ENCODE data around the gene FAM13A.

FAM13A gene

DNA sequence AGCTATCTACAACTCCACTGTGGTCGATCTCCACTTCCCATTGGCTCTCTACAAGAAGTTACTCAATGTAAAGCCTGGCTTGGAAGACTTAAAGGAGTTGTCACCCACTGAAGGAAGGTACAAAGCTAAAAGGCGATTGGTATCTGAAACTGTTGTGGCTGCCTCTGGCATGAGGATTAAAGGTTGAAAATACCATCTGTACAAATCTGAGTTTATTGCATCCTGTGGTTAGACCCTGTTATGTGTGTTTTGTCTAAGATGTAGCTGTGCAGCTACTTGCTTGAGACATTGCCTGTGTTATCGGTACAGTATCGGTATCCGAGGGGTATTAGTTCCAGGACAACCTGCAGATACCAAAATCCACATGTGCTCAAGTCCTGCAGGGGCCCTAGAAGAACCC, 375.8 kb downstream of the FAM13A start:
- H3K4me3 ChIP-seq (ENCODE audit: low read depth in 1 of 2, low read length in 1 of 2) = no peak overlapping the region
- H3K27me3 ChIP-seq = no peaks in the 10 kb centered on the region
- H3K4me1 ChIP-seq (ENCODE audit: control insufficient read depth in 1 of 2, insufficient read depth in 1 of 2, low read depth in 1 of 2, low read length in 1 of 2) = no peaks in the 10 kb centered on the region
- peaks cover 89% of the 10 kb centered on the region for H3K36me3 ChIP-seq
- H3K27ac ChIP-seq = no peak overlapping the region
- TF ChIP-seq, protein P1, sequence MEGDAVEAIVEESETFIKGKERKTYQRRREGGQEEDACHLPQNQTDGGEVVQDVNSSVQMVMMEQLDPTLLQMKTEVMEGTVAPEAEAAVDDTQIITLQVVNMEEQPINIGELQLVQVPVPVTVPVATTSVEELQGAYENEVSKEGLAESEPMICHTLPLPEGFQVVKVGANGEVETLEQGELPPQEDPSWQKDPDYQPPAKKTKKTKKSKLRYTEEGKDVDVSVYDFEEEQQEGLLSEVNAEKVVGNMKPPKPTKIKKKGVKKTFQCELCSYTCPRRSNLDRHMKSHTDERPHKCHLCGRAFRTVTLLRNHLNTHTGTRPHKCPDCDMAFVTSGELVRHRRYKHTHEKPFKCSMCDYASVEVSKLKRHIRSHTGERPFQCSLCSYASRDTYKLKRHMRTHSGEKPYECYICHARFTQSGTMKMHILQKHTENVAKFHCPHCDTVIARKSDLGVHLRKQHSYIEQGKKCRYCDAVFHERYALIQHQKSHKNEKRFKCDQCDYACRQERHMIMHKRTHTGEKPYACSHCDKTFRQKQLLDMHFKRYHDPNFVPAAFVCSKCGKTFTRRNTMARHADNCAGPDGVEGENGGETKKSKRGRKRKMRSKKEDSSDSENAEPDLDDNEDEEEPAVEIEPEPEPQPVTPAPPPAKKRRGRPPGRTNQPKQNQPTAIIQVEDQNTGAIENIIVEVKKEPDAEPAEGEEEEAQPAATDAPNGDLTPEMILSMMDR (IDR thresholded peaks at IDR 0.05) = no peak
- H3K9me3 ChIP-seq = no peaks in the 10 kb centered on the region

Measured in neutrophil (primary cell).